Activated naive CD4-positive, alpha-beta T cell (primary cell): ENCODE results near the gene ABCA10.
"Not testable (repeated sequence)": the region's sequence is repeated elsewhere in the genome, so short reads cannot be mapped to it uniquely, and the experiment has no call there.

ENCODE experiments used
- DNase-seq, 4 experiments: peaks; one replicate each; lab custom pipeline; 2025; lab: John Stamatoyannopoulos, UW

The ABCA10 gene

GRCh38 chr17:69227541-69227940, 1.1 kb downstream of the ABCA10 start:
- no peak for DNase-seq

- no peak for DNase-seq
Measured at GRCh38 chr17:69223809-69224208, 4.8 kb downstream of the ABCA10 start.

- DNase-seq: no peak
Measured at GRCh38 chr17:69222707-69223258, 5.8 kb downstream of the ABCA10 start.

- no peak for DNase-seq
Measured at GRCh38 chr17:69220098-69220497, 8.5 kb downstream of the ABCA10 start.

GRCh38 chr17:69218986-69219385, 9.6 kb downstream of the ABCA10 start:
- DNase-seq: no peak

- DNase-seq: no peak
Measured at GRCh38 chr17:69213059-69213813, 15.4 kb downstream of the ABCA10 start.

- DNase-seq: no peak
Measured at GRCh38 chr17:69208640-69209039, 20.0 kb downstream of the ABCA10 start.

GRCh38 chr17:69207151-69207550, 21.5 kb downstream of the ABCA10 start:
- no peak for DNase-seq

- DNase-seq: no peak
Measured at GRCh38 chr17:69198238-69198637, 30.4 kb downstream of the ABCA10 start.

GRCh38 chr17:69196105-69196653, 32.4 kb downstream of the ABCA10 start:
- not testable (repeated sequence) for DNase-seq

GRCh38 chr17:69192754-69193153, 35.9 kb downstream of the ABCA10 start:
- no peak for DNase-seq

- DNase-seq: no peak
Measured at GRCh38 chr17:69188796-69189195, 39.8 kb downstream of the ABCA10 start.

GRCh38 chr17:69188064-69188463, 40.6 kb downstream of the ABCA10 start:
- DNase-seq: no peak

- DNase-seq: no peak
Measured at GRCh38 chr17:69187294-69187693, 41.3 kb downstream of the ABCA10 start.

GRCh38 chr17:69179227-69179952, 49.2 kb downstream of the ABCA10 start:
- DNase-seq: no peak

GRCh38 chr17:69176457-69176795, 52.2 kb downstream of the ABCA10 start:
- DNase-seq: no peak

- no peak for DNase-seq
Measured at GRCh38 chr17:69175625-69176456, 52.8 kb downstream of the ABCA10 start.

GRCh38 chr17:69175262-69175624, 53.4 kb downstream of the ABCA10 start:
- DNase-seq: no peak

GRCh38 chr17:69173118-69173517, 55.5 kb downstream of the ABCA10 start:
- DNase-seq: no peak

- DNase-seq: no peak
Measured at GRCh38 chr17:69170377-69170776, 58.2 kb downstream of the ABCA10 start.

GRCh38 chr17:69168642-69169041, 60.0 kb downstream of the ABCA10 start:
- not testable (repeated sequence) for DNase-seq

- no peak for DNase-seq
Measured at GRCh38 chr17:69166957-69167356, 61.7 kb downstream of the ABCA10 start.
